Panc1 (cell line): ENCODE results near the gene SH3PXD2A. TPM values are rescaled to one million over a fixed set of nuclear protein-coding genes. Genes with fewer than 3 reads are reported as not detected.
A peak's percentile ranks its signal among the peaks of the same experiment; 100 is the strongest.

Experiments
- ATAC-seq: fragments of 200-7000 bp; cut with Tn5 transposase; 2 replicates; pipeline ENCODE4 v1.9.1; 2020; ENCODE audit warnings: mild to moderate bottlenecking, moderate library complexity
- BruUV-seq: library from RNA; stranded (reverse); fragments of 400-500 nt; replicated peaks from 2 replicates; lab custom pipeline; 2021; lab: Mats Ljungman, UMichigan
- CTCF ChIA-PET: fragments of 300-600 bp; sonication (Branson Sonifier 250); formaldehyde crosslinking; loops from one replicate; lab custom pipeline; 2022; ENCODE audit warnings: antibody characterized with exemption; lab: Charles Lee
- POLR2A ChIA-PET: fragments of 300-600 bp; sonication (Branson Sonifier 250); formaldehyde crosslinking; loops from one replicate; lab custom pipeline; 2022; ENCODE audit warnings: antibody characterized with exemption; lab: Charles Lee
- DNase-seq: peaks from one replicate; pipeline ENCODE4 v3.0.0-alpha.2; 2010; ENCODE audit warnings: low read depth, low spot score
- H3K27ac ChIP-seq: 2 replicates; pipeline ENCODE4 v1.5.1; 2011; ENCODE audit warnings: mild to moderate bottlenecking, low read length, inconsistent platforms
- H3K27me3 ChIP-seq: fragments of 200-500 bp; sonication (Bioruptor generic); 2 replicates; pipeline ENCODE4 v1.6.0; 2014; ENCODE audit warnings: low read length, inconsistent platforms; ENCODE audit not compliant: control insufficient read depth, insufficient read depth
- H3K36me3 ChIP-seq: fragments of 200-500 bp; sonication (Bioruptor generic); 2 replicates; pipeline ENCODE4 v1.5.1; 2014; ENCODE audit warnings: inconsistent platforms, mild to moderate bottlenecking, low read length, moderate library complexity; ENCODE audit not compliant: control insufficient read depth, insufficient read depth
- H3K4me1 ChIP-seq: 2 replicates; pipeline ENCODE4 v1.5.1; 2011; ENCODE audit warnings: inconsistent platforms, mild to moderate bottlenecking, low read length, moderate library complexity; ENCODE audit not compliant: control insufficient read depth, insufficient read depth
- H3K4me3 ChIP-seq, 2 experiments: 2 replicates each; pipeline ENCODE4 v1.5.1; 2011 to 2012; ENCODE audit warnings: low read depth in 2 of 2, low read length in 2 of 2, mild to moderate bottlenecking in 2 of 2, inconsistent platforms in 1 of 2, moderate library complexity in 1 of 2
- H3K9me3 ChIP-seq: fragments of 200-500 bp; sonication (Bioruptor generic); 2 replicates; pipeline ENCODE4 v1.5.1; 2014; ENCODE audit warnings: low read depth, mild to moderate bottlenecking, inconsistent platforms, low read length, moderate library complexity; ENCODE audit not compliant: control insufficient read depth, insufficient read depth
- POLR2AphosphoS5 ChIP-seq: IDR thresholded peaks from 2 replicates; pipeline ENCODE4 v1.6.1; 2012; ENCODE audit warnings: mild to moderate bottlenecking, low read depth, low read length, moderate library complexity
- SIN3A ChIP-seq: IDR thresholded peaks from 2 replicates; pipeline ENCODE4 v1.6.1; 2012; ENCODE audit warnings: low read depth, mild to moderate bottlenecking, low read length, moderate library complexity, borderline replicate concordance; ENCODE audit not compliant: insufficient read depth
- TCF7L2 ChIP-seq: IDR thresholded peaks from 2 replicates; pipeline ENCODE4 v1.6.1; 2011; ENCODE audit warnings: mild to moderate bottlenecking, low read depth, low read length, inconsistent platforms
- in situ Hi-C: cut with HindIII; loops from 2 replicates; pipeline ENCODE4 v1.10.0; 2016; ENCODE audit warnings: low sequenced_read_pairs, low pct_unique_long_range_greater_than_20kb
- intact Hi-C: fragments of 100-400 bp; cut with micrococcal nuclease; formaldehyde crosslinking; loops from one replicate; pipeline ENCODE4 v1.10.0; 2022; ENCODE audit not compliant: unreplicated experiment
- total RNA-seq: library from RNA; stranded (reverse); gene quantifications from one replicate; pipeline ENCODE4 v1.2.1, GENCODE V29; 2021; ENCODE audit not compliant: unreplicated experiment
- TF ChIP-seq, protein P1 (sequence below): fragments of 450-650 bp; IDR thresholded peaks from 2 replicates; pipeline ENCODE4 v1.5.1; 2017; ENCODE audit warnings: mild to moderate bottlenecking
- TF ChIP-seq, protein P2 (sequence below), 2 experiments: IDR thresholded peaks; 2 replicates each; pipeline ENCODE4 v1.6.1; 2011 to 2012; ENCODE audit warnings: low read depth in 2 of 2, control low read depth in 1 of 2, low read length in 1 of 2, mild to moderate bottlenecking in 1 of 2, moderate library complexity in 1 of 2; ENCODE audit not compliant: insufficient read depth in 1 of 2

Gene SH3PXD2A
- total RNA-seq, 1 experiment from 2014 or later, result 5.7 TPM

DNA sequence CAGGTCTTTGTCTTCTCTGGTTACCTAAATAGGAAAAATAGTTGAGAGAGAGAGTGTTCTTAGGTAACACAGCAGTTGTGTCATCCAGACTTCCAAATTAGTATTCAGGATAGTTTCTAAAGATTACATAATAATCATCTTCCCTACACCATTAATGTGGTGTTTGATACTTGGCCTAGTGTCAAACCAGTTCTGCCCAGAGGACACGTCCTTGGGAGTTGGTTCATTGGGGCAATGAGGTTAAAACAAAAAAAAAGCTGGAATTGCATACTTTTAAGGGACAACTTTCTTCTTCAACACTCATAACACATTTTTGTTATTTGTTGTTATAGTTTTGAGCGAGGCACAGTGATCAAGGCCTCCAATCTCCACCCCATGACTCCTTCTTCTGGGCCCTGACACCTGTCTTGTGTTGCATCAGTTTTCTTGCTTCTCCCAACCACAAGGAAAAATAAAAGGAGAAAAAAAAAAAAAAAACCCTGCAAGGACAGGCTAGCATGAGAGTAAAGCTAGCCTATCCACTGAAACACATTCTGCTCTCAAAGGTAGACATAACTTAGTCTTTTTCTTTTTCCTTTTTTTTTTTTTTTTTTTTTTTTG, 33.8 kb upstream of the SH3PXD2A start:
- Histone ChIP-seq H3K9me3 (no peaks in the 10 kb centered on the region), H3K36me3 (no peaks in the 10 kb centered on the region; the same call in 1 of the 2 replicates), H3K4me3 (no peak overlapping the region), H3K4me1 (peaks cover 10% of the 10 kb centered on the region), H3K27ac (peak overlapping the region; percentile 17; the same call in 1 of the 2 replicates), H3K27me3 (no peaks in the 10 kb centered on the region)
- intact Hi-C loops (loop anchor here (5.0 kb wide), 3 partner anchors 78 to 318 kb away; partner anchors contain the start of gene SLK), in situ Hi-C loops (no loop called here)
- TF ChIP-seq POLR2AphosphoS5 (no peak), TCF7L2 (no peak)
- TF ChIP-seq, protein P1, sequence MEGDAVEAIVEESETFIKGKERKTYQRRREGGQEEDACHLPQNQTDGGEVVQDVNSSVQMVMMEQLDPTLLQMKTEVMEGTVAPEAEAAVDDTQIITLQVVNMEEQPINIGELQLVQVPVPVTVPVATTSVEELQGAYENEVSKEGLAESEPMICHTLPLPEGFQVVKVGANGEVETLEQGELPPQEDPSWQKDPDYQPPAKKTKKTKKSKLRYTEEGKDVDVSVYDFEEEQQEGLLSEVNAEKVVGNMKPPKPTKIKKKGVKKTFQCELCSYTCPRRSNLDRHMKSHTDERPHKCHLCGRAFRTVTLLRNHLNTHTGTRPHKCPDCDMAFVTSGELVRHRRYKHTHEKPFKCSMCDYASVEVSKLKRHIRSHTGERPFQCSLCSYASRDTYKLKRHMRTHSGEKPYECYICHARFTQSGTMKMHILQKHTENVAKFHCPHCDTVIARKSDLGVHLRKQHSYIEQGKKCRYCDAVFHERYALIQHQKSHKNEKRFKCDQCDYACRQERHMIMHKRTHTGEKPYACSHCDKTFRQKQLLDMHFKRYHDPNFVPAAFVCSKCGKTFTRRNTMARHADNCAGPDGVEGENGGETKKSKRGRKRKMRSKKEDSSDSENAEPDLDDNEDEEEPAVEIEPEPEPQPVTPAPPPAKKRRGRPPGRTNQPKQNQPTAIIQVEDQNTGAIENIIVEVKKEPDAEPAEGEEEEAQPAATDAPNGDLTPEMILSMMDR, result no peak
- TF ChIP-seq, protein P2, sequence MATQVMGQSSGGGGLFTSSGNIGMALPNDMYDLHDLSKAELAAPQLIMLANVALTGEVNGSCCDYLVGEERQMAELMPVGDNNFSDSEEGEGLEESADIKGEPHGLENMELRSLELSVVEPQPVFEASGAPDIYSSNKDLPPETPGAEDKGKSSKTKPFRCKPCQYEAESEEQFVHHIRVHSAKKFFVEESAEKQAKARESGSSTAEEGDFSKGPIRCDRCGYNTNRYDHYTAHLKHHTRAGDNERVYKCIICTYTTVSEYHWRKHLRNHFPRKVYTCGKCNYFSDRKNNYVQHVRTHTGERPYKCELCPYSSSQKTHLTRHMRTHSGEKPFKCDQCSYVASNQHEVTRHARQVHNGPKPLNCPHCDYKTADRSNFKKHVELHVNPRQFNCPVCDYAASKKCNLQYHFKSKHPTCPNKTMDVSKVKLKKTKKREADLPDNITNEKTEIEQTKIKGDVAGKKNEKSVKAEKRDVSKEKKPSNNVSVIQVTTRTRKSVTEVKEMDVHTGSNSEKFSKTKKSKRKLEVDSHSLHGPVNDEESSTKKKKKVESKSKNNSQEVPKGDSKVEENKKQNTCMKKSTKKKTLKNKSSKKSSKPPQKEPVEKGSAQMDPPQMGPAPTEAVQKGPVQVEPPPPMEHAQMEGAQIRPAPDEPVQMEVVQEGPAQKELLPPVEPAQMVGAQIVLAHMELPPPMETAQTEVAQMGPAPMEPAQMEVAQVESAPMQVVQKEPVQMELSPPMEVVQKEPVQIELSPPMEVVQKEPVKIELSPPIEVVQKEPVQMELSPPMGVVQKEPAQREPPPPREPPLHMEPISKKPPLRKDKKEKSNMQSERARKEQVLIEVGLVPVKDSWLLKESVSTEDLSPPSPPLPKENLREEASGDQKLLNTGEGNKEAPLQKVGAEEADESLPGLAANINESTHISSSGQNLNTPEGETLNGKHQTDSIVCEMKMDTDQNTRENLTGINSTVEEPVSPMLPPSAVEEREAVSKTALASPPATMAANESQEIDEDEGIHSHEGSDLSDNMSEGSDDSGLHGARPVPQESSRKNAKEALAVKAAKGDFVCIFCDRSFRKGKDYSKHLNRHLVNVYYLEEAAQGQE (IDR thresholded peaks at IDR 0.05; ENCODE audit: insufficient read depth in 1 of 2, low read depth in 2 of 2, low read length in 1 of 2), result no peak
- POLR2A ChIA-PET, result interaction anchor here (0.6 to 0.7 kb wide), 2 partner anchors 50 to 133 kb away, joined by 4 to 10 read pairs; no protein-coding TSS in a partner anchor
- DNase-seq (no peak), ATAC-seq (no peak)
- CTCF ChIA-PET, result interaction anchor here (0.6 to 0.7 kb wide), 5 partner anchors 10 to 360 kb away, joined by 4 to 7 read pairs (median 5); no protein-coding TSS in a partner anchor
- BruUV-seq, result no TSS peak

DNA sequence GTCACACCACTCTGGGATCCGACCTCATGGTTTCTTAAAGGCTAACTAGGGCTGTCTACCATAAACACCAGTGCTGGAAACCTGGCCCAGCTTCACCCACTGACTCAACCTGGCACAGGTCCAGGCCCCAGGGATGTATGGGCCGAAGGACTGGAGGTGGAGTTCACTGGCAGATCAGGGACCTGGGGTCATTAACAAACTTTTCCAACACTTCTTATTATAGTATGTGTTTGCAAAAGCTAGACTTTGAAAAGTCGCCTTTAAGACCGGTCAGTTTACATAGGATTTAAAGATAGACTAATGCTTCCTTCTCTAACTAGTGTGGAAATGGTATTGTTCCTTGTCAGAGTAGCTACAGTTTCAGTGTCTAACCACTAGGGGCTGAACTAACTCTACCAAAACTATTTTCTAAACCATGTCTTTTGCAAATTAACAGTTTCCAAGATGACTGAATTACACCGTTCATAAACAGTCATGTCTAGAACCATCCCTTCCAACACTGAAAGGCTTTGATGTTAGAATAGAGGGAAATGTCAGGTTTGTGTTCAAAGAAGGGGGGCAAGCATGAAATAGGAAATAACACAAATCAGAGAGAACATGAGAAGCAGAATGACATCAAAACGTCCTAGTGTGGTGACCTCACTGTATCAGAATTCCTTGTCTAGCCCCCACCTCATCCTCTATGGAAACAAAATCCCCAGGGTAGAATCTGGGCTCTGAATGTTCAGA, 32.9 kb upstream of the SH3PXD2A start:
- CTCF ChIA-PET, result interaction anchor here (0.5 to 1.0 kb wide), 8 partner anchors 40 to 434 kb away, joined by 3 to 6 read pairs (median 3); no protein-coding TSS in a partner anchor
- DNase-seq, result peak; percentile 75
- in situ Hi-C loops (no loop called here), intact Hi-C loops (loop anchor here (5.0 kb wide), 3 partner anchors 79 to 319 kb away; partner anchors contain the start of gene SLK)
- H3K9me3 ChIP-seq, result no peaks in the 10 kb centered on the region
- no TSS peak for BruUV-seq
- no peak for TF ChIP-seq TCF7L2
- TF ChIP-seq SIN3A, result no peak
- TF ChIP-seq, protein P1, result peak; percentile 89
- TF ChIP-seq POLR2AphosphoS5, result no peak
- TF ChIP-seq, protein P2 (IDR thresholded peaks at IDR 0.05; ENCODE audit: insufficient read depth in 1 of 2, low read depth in 2 of 2, low read length in 1 of 2), result no peak
- POLR2A ChIA-PET, result no interaction called here
- no peaks in the 10 kb centered on the region for H3K27me3 ChIP-seq
- no peak overlapping the region for H3K4me3 ChIP-seq
- H3K36me3 ChIP-seq, result no peaks in the 10 kb centered on the region; the same call in 1 of the 2 replicates
- peak; percentile 75 for ATAC-seq
- H3K27ac ChIP-seq, result no peak overlapping the region; the same call in 1 of the 2 replicates
- H3K4me1 ChIP-seq, result peaks cover 7% of the 10 kb centered on the region; the same call in 1 of the 2 replicates
